Gastroesophageal sphincter (tissue), 2 donors: ENCODE results near the gene GIPC1.

ENCODE experiments used
- POLR2A ChIP-seq, 2 donors: fragments of 450-650 bp; IDR thresholded peaks; one replicate each; pipeline ENCODE4 v1.6.1; 2017; ENCODE audit warnings: antibody characterized with exemption in 2 of 2, mild to moderate bottlenecking in 2 of 2, moderate library complexity in 1 of 2
- POLR2AphosphoS5 ChIP-seq: sonication (generic); formaldehyde crosslinking; IDR thresholded peaks from one replicate; pipeline ENCODE4 v1.6.1; 2017; ENCODE audit warnings: antibody characterized with exemption

- no peak for TF ChIP-seq POLR2A (IDR thresholded peaks at IDR 0.05)
- no peak for TF ChIP-seq POLR2AphosphoS5
These were observed 23.6 kb downstream of the GIPC1 start for GRCh38 chr19:14472202-14472938.
